GM12873 (cell line): Measurements from ENCODE around the gene NAA40.

ENCODE experiments used
- TF ChIP-seq, protein P1 (sequence below): IDR thresholded peaks from 2 replicates; pipeline ENCODE4 v1.5.1; 2012; ENCODE audit warnings: low read depth, mild to moderate bottlenecking, moderate library complexity, low read length, control low read depth; ENCODE audit not compliant: insufficient read depth; ENCODE audit errors: missing control alignments

Gene NAA40

GRCh38 chr11:63938479-63939396 is at the start of gene NAA40:
Gene NAA40 (plus strand): TSS chr11:63939002. CDS start chr11:63939097, 95 bp downstream.
- TF ChIP-seq, protein P1, sequence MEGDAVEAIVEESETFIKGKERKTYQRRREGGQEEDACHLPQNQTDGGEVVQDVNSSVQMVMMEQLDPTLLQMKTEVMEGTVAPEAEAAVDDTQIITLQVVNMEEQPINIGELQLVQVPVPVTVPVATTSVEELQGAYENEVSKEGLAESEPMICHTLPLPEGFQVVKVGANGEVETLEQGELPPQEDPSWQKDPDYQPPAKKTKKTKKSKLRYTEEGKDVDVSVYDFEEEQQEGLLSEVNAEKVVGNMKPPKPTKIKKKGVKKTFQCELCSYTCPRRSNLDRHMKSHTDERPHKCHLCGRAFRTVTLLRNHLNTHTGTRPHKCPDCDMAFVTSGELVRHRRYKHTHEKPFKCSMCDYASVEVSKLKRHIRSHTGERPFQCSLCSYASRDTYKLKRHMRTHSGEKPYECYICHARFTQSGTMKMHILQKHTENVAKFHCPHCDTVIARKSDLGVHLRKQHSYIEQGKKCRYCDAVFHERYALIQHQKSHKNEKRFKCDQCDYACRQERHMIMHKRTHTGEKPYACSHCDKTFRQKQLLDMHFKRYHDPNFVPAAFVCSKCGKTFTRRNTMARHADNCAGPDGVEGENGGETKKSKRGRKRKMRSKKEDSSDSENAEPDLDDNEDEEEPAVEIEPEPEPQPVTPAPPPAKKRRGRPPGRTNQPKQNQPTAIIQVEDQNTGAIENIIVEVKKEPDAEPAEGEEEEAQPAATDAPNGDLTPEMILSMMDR: peak; percentile 4

DNA sequence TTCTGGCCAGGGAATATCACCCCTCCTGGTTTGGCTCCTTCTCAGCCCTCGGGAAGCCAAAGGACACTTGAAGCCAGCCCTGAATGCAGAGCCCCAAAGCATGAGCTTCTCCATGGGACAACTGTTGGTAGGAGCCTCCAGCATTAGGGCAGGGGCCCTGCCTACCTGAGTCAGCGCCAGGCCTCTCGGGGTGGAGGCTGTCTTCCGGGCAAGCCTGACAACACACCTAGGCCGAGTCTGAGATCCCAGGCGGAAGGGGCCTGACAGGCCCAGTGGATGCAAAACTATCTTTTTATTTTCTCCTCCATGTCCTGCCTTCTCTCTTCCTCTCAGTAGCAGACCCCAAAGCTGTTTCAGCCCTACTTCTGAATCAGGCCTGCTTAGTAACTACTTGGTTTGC is 49.5 kb upstream of the NAA40 start:
- TF ChIP-seq, protein P1: no peak

- TF ChIP-seq, protein P1: no peak
Measured at GRCh38 chr11:63890368-63890767, 48.4 kb upstream of the NAA40 start.

GRCh38 chr11:63892228-63892627 is 46.6 kb upstream of the NAA40 start:
- TF ChIP-seq, protein P1: no peak

GRCh38 chr11:63893355-63893754 is 45.4 kb upstream of the NAA40 start:
- TF ChIP-seq, protein P1: no peak

DNA sequence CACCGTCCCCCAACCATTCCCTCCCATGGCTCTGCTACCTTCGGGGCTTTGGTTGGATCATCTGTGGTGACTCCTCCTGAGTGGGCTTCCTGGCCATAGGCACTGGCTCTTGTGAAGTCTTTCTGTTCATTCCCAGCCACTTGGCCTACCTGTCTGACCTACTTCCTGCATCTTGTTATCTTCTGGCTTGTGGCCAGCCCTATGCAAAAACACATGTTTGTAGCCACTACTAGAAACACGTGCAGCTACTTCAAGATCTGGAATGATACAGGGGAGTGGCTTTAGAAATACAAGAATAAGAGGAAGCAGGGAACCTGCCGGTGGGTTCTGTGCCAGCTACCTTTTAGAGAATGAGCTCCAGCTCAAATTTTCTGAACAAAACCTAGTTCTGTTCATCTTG is 42.7 kb upstream of the NAA40 start:
- TF ChIP-seq, protein P1: no peak

DNA sequence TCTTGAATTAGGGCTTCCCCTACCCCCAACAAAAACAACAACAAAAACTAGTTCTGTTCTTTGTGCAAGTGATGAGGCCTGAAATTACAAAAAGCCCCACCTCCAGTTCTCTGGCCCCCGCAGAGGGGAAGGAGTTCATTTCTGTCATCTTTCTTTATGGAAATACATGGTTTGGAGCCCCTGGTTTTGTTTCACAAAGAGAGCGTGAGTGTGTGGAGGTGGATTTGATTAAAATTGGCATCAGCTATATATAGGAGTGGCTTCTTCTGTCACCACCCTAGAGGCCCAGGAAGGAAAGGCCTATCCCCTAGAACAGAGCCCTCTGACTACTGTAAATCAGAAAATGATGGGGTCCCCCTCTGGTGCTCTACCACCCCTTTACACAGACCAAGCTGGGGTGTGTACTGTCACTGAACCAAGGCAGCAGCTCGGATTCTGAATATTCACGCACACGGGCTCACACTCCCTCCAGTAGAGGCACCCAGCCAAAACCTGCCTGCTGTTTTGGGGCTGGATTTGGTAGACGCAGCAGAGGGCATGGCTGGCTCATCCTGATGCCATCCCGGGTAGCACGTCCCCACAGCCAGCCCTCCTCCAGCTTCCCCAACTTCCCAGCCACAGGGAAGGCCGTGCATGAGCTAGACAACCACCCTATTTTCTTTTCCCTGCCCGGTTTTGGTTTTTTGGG is 41.2 kb upstream of the NAA40 start:
- TF ChIP-seq, protein P1: no peak
